GM12873 (cell line): ENCODE data around the gene LARGE1.

ENCODE experiments used
- CTCF ChIP-seq: IDR thresholded peaks from 2 replicates; pipeline ENCODE4 v1.5.1; 2012; ENCODE audit warnings: low read depth, mild to moderate bottlenecking, moderate library complexity, low read length, control low read depth; ENCODE audit not compliant: insufficient read depth; ENCODE audit errors: missing control alignments

Gene LARGE1

GRCh38 chr22:33940741-33941140, 20.5 kb upstream of the LARGE1 start:
- no peak for TF ChIP-seq CTCF

GRCh38 chr22:33932997-33933396, 12.7 kb upstream of the LARGE1 start:
- TF ChIP-seq CTCF, result no peak

- no peak for TF ChIP-seq CTCF
Measured at GRCh38 chr22:33931406-33931805, 11.1 kb upstream of the LARGE1 start.

- no peak for TF ChIP-seq CTCF
Measured at GRCh38 chr22:33927752-33928151, 7.5 kb upstream of the LARGE1 start.

- TF ChIP-seq CTCF, result no peak
Measured at GRCh38 chr22:33925194-33925593, 4.9 kb upstream of the LARGE1 start.

- TF ChIP-seq CTCF, result peak; percentile 77
Measured at GRCh38 chr22:33923660-33924246, 3.5 kb upstream of the LARGE1 start.

- no peak for TF ChIP-seq CTCF
Measured at GRCh38 chr22:33923033-33923432, 2.8 kb upstream of the LARGE1 start.
